ENCODE measurements around the gene PDE6H. TPM values are rescaled to one million over a fixed set of nuclear protein-coding genes. Genes with fewer than 3 reads are reported as not detected.

The PDE6H gene
- not detected for total RNA-seq
- not detected for polyA plus RNA-seq (2013, experiment 1 of 2)
- not detected for polyA plus RNA-seq (2013, experiment 2 of 2)
- long read RNA-seq, experiment 1 = 0 reads
- long read RNA-seq, experiment 2 = 0 reads
- long read RNA-seq, experiment 3 = 0 reads
- long read RNA-seq, experiment 4 = 0 reads

- no peaks in the 10 kb centered on the region for H3K9me3 ChIP-seq (ENCODE audit: control insufficient read depth, low read length)
- Mint-ChIP-seq H3K4me3 (no peak within 1 kb of the TSS), H3K4me1 (peaks cover 11% of the 10 kb centered on the region), H3K36me3 (ENCODE audit: low read depth) (no peaks in the 10 kb centered on the region), H3K9me3 (no peaks in the 10 kb centered on the region), H3K27me3 (ENCODE audit: insufficient read depth) (peaks cover 2% of the 10 kb centered on the region), H3K27ac (peak within 1 kb of the TSS; percentile 18)
- H3K27me3 ChIP-seq (ENCODE audit: control insufficient read depth, insufficient read depth, low read length, poor library complexity, severe bottlenecking) = no peaks in the 10 kb centered on the region
- no peak within 1 kb of the TSS for H3K27ac ChIP-seq (ENCODE audit: low read depth, low read length)
- H3K36me3 ChIP-seq (ENCODE audit: control insufficient read depth, insufficient read depth, low read length) = no peaks in the 10 kb centered on the region
- no peak within 1 kb of the TSS for H3K9ac ChIP-seq (ENCODE audit: extremely low read depth, low read length, poor library complexity, severe bottlenecking)
- TF ChIP-seq, protein P1, sequence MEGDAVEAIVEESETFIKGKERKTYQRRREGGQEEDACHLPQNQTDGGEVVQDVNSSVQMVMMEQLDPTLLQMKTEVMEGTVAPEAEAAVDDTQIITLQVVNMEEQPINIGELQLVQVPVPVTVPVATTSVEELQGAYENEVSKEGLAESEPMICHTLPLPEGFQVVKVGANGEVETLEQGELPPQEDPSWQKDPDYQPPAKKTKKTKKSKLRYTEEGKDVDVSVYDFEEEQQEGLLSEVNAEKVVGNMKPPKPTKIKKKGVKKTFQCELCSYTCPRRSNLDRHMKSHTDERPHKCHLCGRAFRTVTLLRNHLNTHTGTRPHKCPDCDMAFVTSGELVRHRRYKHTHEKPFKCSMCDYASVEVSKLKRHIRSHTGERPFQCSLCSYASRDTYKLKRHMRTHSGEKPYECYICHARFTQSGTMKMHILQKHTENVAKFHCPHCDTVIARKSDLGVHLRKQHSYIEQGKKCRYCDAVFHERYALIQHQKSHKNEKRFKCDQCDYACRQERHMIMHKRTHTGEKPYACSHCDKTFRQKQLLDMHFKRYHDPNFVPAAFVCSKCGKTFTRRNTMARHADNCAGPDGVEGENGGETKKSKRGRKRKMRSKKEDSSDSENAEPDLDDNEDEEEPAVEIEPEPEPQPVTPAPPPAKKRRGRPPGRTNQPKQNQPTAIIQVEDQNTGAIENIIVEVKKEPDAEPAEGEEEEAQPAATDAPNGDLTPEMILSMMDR (conservative IDR thresholded peaks at IDR 0.05) = no peak
- no peak within 1 kb of the TSS for H3K4me3 ChIP-seq (ENCODE audit: low read length)
- no peak for DNase-seq
- H3K4me1 ChIP-seq (ENCODE audit: control insufficient read depth, insufficient read depth, low read length) = peaks cover 3% of the 10 kb centered on the region
- 41% methylated on average over 2 of the region's 2 CpGs; no CpG with 5 or more reads in 1 of the 2 experiments for WGBS, 2 experiments (ENCODE audit: insufficient coverage in 1 of 2, insufficient read length in 1 of 2)
Observed at GRCh38 chr12:14972816-14973215, at the start of gene PDE6H. PDE6H (plus strand) TSS chr12:14973042; CDS start chr12:14978013, 4,971 bp downstream.

- WGBS, 2 experiments (ENCODE audit: insufficient coverage in 1 of 2, insufficient read length in 1 of 2) = 93 to 100% methylated on average over 1 to 2 of the region's 2 CpGs
- no peak overlapping the region for H3K9ac ChIP-seq (ENCODE audit: extremely low read depth, low read length, poor library complexity, severe bottlenecking)
- DNase-seq = no peak
- Mint-ChIP-seq H3K9me3 (no peaks in the 10 kb centered on the region), H3K27ac (no peak overlapping the region), H3K4me3 (no peak overlapping the region), H3K36me3 (ENCODE audit: low read depth) (no peaks in the 10 kb centered on the region), H3K27me3 (ENCODE audit: insufficient read depth) (no peaks in the 10 kb centered on the region), H3K4me1 (peaks cover 3% of the 10 kb centered on the region)
- H3K9me3 ChIP-seq (ENCODE audit: control insufficient read depth, low read length) = no peaks in the 10 kb centered on the region
- H3K27ac ChIP-seq (ENCODE audit: low read depth, low read length) = no peak overlapping the region
- no peak overlapping the region for H3K4me3 ChIP-seq (ENCODE audit: low read length)
- H3K27me3 ChIP-seq (ENCODE audit: control insufficient read depth, insufficient read depth, low read length, poor library complexity, severe bottlenecking) = no peaks in the 10 kb centered on the region
- H3K36me3 ChIP-seq (ENCODE audit: control insufficient read depth, insufficient read depth, low read length) = no peaks in the 10 kb centered on the region
- no peaks in the 10 kb centered on the region for H3K4me1 ChIP-seq (ENCODE audit: control insufficient read depth, insufficient read depth, low read length)
- TF ChIP-seq, protein P1 (conservative IDR thresholded peaks at IDR 0.05) = no peak
Observed at GRCh38 chr12:14923944-14924343, 48.9 kb upstream of the PDE6H start.

- Mint-ChIP-seq H3K9me3 (no peaks in the 10 kb centered on the region), H3K36me3 (ENCODE audit: low read depth) (no peaks in the 10 kb centered on the region), H3K4me3 (no peak overlapping the region), H3K27ac (no peak overlapping the region), H3K4me1 (peaks cover 6% of the 10 kb centered on the region), H3K27me3 (ENCODE audit: insufficient read depth) (no peaks in the 10 kb centered on the region)
- no peak for DNase-seq
- H3K27me3 ChIP-seq (ENCODE audit: control insufficient read depth, insufficient read depth, low read length, poor library complexity, severe bottlenecking) = no peaks in the 10 kb centered on the region
- H3K4me3 ChIP-seq (ENCODE audit: low read length) = no peak overlapping the region
- no peaks in the 10 kb centered on the region for H3K9me3 ChIP-seq (ENCODE audit: control insufficient read depth, low read length)
- WGBS, 2 experiments (ENCODE audit: insufficient coverage in 1 of 2, insufficient read length in 1 of 2) = 97 to 100% methylated on average over 3 of the region's 3 CpGs
- no peak overlapping the region for H3K27ac ChIP-seq (ENCODE audit: low read depth, low read length)
- no peaks in the 10 kb centered on the region for H3K4me1 ChIP-seq (ENCODE audit: control insufficient read depth, insufficient read depth, low read length)
- no peaks in the 10 kb centered on the region for H3K36me3 ChIP-seq (ENCODE audit: control insufficient read depth, insufficient read depth, low read length)
- TF ChIP-seq, protein P1 (conservative IDR thresholded peaks at IDR 0.05) = no peak
- no peak overlapping the region for H3K9ac ChIP-seq (ENCODE audit: extremely low read depth, low read length, poor library complexity, severe bottlenecking)
Observed at GRCh38 chr12:14924541-14924940, 48.3 kb upstream of the PDE6H start.

All from endodermal cell (in vitro differentiated cells).